Activated naive CD8-positive, alpha-beta T cell treated with anti-CD3 and anti-CD28 coated beads, Interleukin-2, amount 50 U/mL, for 24 hours (primary cell): ENCODE measurements around the gene SHD.
"Not testable (repeated sequence)": the region's sequence is repeated elsewhere in the genome, so short reads cannot be mapped to it uniquely, and the experiment has no call there.

ENCODE experiments used
- ATAC-seq: fragments of 150-1000 bp; cut with Tn5 transposase; one replicate; pipeline ENCODE4 v1.10.0; 2021
- DNase-seq: peaks from one replicate; pipeline ENCODE4 v3.0.0; 2021
- H3K27ac Mint-ChIP-seq: one replicate; pipeline ENCODE4 v1.8.0; 2021; ENCODE audit warnings: mild to moderate bottlenecking, mixed read lengths
- H3K27me3 Mint-ChIP-seq: one replicate; pipeline ENCODE4 v1.8.0; 2021; ENCODE audit warnings: mixed read lengths
- H3K36me3 Mint-ChIP-seq: one replicate; pipeline ENCODE4 v1.8.0; 2021; ENCODE audit warnings: low read depth, mixed read lengths
- H3K4me1 Mint-ChIP-seq: one replicate; pipeline ENCODE4 v1.8.0; 2021; ENCODE audit warnings: mixed read lengths
- H3K4me3 Mint-ChIP-seq: one replicate; pipeline ENCODE4 v1.8.0; 2021; ENCODE audit warnings: mild to moderate bottlenecking, moderate library complexity, mixed read lengths
- H3K9me3 Mint-ChIP-seq: one replicate; pipeline ENCODE4 v1.8.0; 2021; ENCODE audit warnings: mixed read lengths

SHD gene

DNA sequence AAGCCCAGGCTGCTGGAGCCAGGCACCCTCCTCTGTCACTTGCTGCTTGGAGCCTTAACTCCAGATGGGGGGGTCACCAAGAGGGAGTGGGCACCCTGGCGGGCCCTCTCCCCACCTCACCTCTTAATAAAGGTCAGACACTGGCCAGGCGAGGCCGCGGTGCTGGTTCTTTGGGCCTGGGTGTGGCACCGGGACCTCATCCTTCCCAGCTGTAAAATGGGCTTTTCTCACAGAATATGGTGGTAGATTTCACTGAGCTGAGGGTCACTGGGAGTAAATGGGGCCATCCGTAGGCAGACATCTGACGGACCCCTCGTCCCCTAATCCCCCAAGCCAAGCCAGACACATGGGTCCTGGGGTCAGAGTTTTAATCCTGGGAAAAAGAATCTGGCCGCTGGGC lies 44.6 kb downstream of the SHD start:
- H3K4me3 Mint-ChIP-seq, result no peak overlapping the region
- ATAC-seq, result no peak
- H3K27me3 Mint-ChIP-seq, result peaks cover 2% of the 10 kb centered on the region
- peaks cover 25% of the 10 kb centered on the region for H3K4me1 Mint-ChIP-seq
- peaks cover 15% of the 10 kb centered on the region for H3K9me3 Mint-ChIP-seq
- no peak for DNase-seq
- H3K36me3 Mint-ChIP-seq, result peaks cover 2% of the 10 kb centered on the region
- H3K27ac Mint-ChIP-seq, result no peak overlapping the region

DNA sequence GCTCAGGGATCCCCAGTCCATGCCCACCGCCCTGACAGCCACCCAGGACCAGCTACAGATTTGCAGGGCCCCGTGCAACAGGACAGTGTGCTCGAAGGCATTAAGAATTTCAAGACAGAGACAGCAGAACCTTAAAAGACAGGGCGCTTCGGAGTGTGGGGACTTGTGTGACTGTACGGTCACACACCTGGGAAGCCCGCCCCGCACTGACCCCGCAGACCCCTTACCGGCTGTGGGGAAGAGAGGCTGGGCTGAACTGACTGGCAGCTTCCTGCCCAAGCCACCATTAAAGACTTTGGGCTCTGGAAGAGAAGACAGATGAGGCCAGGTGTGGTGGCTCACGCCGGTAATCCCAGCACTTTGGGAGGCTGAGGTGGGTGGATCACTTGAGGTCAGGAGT lies 45.2 kb downstream of the SHD start:
- no peak overlapping the region for H3K27ac Mint-ChIP-seq
- H3K4me1 Mint-ChIP-seq, result peaks cover 27% of the 10 kb centered on the region
- H3K36me3 Mint-ChIP-seq, result peaks cover 2% of the 10 kb centered on the region
- ATAC-seq (no peak), DNase-seq (no peak)
- H3K9me3 Mint-ChIP-seq, result peaks cover 12% of the 10 kb centered on the region
- peaks cover 2% of the 10 kb centered on the region for H3K27me3 Mint-ChIP-seq
- H3K4me3 Mint-ChIP-seq, result no peak overlapping the region

DNA sequence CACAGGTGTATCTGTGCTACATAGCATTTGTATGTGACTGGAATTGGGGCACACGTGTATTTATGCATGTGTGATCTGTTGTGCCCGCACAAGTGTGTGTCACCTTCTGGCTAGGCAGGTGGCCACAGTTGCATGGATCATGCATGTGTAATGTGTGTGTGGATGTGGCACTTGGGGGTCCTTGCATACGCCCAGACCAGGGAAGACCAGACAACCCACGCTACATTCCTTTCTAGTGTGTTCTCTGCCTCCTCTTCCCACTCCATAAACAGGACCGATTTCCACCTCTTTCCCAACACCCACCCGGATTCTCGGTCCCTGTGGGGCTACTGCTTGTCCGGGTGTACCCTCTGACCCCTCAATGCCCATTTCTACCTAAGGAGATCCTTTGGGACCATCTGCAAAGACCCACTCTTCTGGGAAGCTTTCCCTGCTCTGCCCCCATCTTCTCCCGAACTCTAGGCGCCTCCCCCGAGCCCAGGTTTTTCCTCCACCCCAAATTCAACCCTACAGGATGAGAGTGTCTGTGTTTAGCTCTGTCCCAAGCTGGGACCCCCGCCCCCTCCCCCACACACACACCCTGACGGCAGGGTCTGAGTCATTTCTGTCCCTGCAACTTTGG lies 47.3 kb downstream of the SHD start:
- H3K27ac Mint-ChIP-seq, result no peak overlapping the region
- peaks cover 2% of the 10 kb centered on the region for H3K27me3 Mint-ChIP-seq
- H3K4me1 Mint-ChIP-seq, result peaks cover 32% of the 10 kb centered on the region
- no peaks in the 10 kb centered on the region for H3K9me3 Mint-ChIP-seq
- H3K36me3 Mint-ChIP-seq, result peaks cover 2% of the 10 kb centered on the region
- no peak for DNase-seq
- H3K4me3 Mint-ChIP-seq, result peak overlapping the region; percentile 8
- ATAC-seq, result no peak

DNA sequence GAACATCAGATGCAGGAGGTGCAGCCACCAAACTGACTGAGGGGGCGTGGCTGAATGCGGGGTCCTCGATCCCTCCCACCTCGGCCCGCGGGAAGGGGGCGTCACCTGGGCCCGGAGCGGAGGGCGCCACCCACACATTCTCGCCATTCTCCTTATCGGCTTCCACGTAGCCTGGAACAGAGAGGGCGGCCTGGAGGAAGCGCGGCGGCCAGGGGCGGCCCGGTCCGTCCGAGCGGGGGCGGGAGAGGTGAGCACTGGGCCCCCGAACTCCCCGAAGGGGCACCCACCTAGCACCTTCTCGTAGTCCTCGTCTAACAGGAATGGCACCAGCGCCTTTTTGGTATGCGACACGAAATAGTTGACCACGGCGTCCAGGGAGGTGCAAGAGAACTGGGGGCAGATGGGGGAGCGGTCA lies 47.8 kb downstream of the SHD start:
- DNase-seq (peak; percentile 37), ATAC-seq (no peak)
- H3K4me1 Mint-ChIP-seq, result peaks cover 32% of the 10 kb centered on the region
- peaks cover 2% of the 10 kb centered on the region for H3K36me3 Mint-ChIP-seq
- H3K27me3 Mint-ChIP-seq, result peaks cover 2% of the 10 kb centered on the region
- no peaks in the 10 kb centered on the region for H3K9me3 Mint-ChIP-seq
- peak overlapping the region; percentile 83 for H3K4me3 Mint-ChIP-seq
- no peak overlapping the region for H3K27ac Mint-ChIP-seq

DNA sequence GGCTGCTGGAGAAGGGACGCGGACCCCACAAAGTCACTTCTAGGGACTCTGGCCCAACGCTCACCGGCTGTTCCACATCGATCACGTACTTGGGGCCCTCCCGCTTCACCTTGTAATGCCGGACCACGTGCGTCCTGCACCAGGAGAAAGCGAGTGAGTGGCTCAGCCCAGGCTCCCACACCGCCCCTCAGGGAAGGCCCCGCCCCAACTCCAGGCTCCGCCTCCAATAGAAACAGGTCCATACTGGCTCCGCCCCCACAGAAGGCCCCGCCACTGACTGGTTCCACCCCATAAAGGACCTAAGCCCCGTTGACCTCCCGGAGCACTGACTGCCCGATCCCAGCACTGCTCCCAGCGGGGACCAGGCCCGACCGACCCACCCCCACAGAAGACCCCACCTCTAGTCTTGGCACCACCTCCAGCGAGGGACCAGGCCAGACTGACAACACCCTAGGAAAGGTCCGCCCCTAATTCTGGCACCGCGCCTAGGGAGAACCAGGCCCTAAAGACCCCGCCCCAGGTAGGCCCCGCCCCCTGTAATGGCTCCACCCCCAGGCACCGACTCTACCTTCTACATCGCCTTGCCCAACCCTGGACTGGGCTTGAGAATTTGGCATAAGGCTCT lies 48.3 kb downstream of the SHD start:
- Mint-ChIP-seq H3K36me3 (peaks cover 2% of the 10 kb centered on the region), H3K4me1 (peaks cover 32% of the 10 kb centered on the region), H3K27ac (no peak overlapping the region), H3K27me3 (peaks cover 2% of the 10 kb centered on the region), H3K4me3 (peak overlapping the region; percentile 83), H3K9me3 (no peaks in the 10 kb centered on the region)
- DNase-seq (peak; percentile 79), ATAC-seq (peak; percentile 7)

DNA sequence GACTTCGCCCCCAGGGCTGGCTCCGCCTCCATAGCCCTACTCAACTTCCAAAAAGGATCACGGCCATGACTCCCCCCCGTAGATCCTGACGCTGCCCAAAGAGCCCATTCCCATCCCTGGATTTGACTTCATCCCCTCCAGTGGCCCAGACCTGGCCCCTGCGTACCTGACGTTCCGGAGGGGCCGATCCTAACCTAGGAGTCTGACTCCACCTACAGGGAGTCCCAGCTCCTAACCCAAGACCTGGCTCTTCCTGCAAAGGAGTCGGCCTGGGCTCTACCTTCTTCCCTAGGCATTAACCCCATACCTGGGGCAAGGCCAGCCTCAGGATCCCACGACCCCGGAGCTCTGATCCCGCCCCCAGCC lies 48.8 kb downstream of the SHD start:
- peaks cover 2% of the 10 kb centered on the region for H3K36me3 Mint-ChIP-seq
- DNase-seq (no peak), ATAC-seq (peak; percentile 3)
- peaks cover 2% of the 10 kb centered on the region for H3K27me3 Mint-ChIP-seq
- H3K4me1 Mint-ChIP-seq, result peaks cover 32% of the 10 kb centered on the region
- peak overlapping the region; percentile 83 for H3K4me3 Mint-ChIP-seq
- no peak overlapping the region for H3K27ac Mint-ChIP-seq
- no peaks in the 10 kb centered on the region for H3K9me3 Mint-ChIP-seq

DNA sequence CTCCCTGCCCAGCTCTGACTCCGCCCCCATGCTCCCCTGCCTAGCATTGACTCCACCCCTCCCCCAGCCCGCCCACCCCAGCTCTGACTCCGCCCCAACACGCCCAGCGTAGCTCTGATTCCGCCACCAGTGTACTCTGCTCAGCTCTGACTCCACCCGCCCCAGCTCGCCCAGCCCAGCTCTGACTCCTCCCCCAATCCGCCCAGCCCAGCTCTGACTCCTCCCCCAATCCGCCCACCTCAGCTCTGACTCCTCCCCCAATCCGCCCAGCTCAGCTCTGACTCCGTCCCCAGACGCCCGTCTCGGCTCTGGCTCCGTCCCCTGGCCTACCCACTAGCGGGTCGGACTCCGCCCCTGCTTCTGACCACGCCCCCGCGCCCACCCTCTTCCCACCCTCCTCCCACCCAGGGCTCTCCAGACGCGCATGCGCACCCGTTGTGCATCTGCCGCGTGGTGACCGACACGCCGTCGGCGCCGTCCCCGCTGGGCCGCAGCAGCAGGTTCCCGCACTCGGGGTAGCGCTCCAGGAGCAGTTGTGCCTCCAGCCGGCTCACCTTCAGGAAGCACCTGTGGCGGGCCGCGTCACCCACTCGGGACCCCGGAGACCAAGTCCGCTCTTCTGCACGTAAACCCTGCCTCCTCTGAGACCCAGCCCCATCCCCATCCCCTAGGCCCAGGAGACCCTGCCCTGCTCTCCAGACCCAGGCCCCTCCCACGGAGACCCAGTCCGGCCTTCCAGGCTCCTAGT lies 49.4 kb downstream of the SHD start:
- peaks cover 2% of the 10 kb centered on the region for H3K27me3 Mint-ChIP-seq
- DNase-seq (peak; percentile 94), ATAC-seq (peak; percentile 89)
- peak overlapping the region; percentile 88 for H3K27ac Mint-ChIP-seq
- H3K36me3 Mint-ChIP-seq, result peaks cover 2% of the 10 kb centered on the region
- H3K4me1 Mint-ChIP-seq, result peaks cover 32% of the 10 kb centered on the region
- peak overlapping the region; percentile 83 for H3K4me3 Mint-ChIP-seq
- no peaks in the 10 kb centered on the region for H3K9me3 Mint-ChIP-seq

DNA sequence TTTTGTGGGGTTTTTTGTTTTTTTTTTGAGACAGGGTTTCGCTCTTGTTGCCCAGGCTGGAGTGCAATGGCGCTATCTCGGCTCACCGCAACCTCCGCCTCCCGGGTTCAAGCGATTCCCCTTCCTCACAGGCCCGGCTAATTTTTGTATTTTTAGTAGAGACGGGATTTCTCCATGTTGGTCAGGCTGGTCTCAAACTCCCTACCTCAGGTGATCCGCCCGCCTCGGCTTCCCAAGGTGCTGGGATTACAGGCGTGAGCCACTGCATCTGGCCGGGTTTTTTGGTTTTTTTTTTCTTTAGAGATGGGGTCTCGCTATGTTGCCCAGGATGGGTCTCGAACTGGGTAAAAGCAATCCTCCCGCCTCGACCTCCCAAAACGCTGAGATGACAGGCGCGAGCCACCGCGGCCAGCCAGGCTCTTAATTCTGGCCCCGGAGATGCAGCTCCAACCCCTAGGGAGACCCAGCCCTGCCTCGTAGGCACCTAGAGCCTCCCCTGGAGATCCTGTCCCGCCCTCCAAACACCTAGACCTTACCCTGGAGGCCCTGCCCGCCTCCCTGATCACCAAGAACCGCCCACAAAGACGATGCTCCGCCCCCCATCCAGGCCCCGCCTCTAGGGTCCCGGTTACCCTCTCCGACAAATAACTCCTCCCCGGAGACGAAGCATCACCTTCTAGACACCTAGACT lies 50.1 kb downstream of the SHD start:
- not testable (repeated sequence) for H3K9me3 Mint-ChIP-seq, H3K36me3 Mint-ChIP-seq, ATAC-seq, H3K27me3 Mint-ChIP-seq
- peak; percentile 68 for DNase-seq
- Mint-ChIP-seq H3K4me1 (peaks cover 32% of the 10 kb centered on the region), H3K4me3 (peak overlapping the region; percentile 83), H3K27ac (peak overlapping the region; percentile 88)

DNA sequence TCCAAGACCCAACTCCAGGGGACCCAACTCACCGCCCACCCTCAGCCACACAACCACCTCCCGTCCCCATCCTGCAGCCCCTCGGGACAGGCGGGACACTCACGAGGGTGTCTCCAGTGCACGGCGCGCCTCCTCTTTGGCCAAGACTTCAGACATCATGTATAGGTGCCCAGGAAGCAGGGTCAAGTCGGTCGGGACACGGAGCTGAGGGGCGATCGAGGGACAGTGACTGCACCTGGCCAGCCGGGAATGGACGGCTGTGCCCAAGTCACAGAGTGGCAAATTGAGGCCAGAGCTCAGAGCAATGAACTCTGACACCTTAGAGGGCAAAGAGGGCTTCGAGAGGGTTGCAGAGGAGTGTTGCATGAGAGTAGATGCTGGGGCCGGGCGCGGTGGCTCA lies 50.8 kb downstream of the SHD start:
- Mint-ChIP-seq H3K9me3 (peaks cover 6% of the 10 kb centered on the region), H3K4me3 (no peak overlapping the region), H3K36me3 (peaks cover 4% of the 10 kb centered on the region), H3K4me1 (peaks cover 32% of the 10 kb centered on the region), H3K27ac (no peak overlapping the region), H3K27me3 (peaks cover 2% of the 10 kb centered on the region)
- DNase-seq (no peak), ATAC-seq (no peak)

DNA sequence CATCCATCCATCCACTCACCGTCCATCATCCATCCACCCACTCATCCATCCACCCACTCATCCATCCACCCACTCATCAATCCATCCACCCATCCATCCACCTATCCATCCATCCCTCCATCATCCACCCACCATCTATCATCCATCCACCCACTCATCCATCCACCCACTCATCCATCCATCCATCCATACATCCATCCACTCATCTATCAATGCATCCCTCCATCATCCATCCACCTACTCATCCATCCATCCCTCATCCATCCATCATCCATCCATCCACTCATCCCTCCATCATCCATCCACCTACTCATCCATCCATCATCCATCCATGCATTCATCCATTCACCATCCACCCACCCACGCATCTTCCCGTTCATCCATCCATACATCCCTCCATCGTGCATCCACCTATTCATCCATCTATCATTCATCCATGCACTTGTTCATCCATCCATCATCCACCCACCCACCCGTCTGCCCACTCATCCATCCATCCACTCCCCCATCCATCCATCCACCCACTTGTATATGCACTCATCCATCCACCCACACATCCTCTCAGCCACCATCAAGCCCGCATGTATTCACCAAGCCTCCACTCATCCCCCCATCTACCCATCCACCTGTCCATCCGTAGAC lies 56.0 kb downstream of the SHD start:
- Mint-ChIP-seq H3K4me1 (peaks cover 18% of the 10 kb centered on the region), H3K27ac (peak overlapping the region; percentile 12), H3K27me3 (no peaks in the 10 kb centered on the region), H3K9me3 (peaks cover 15% of the 10 kb centered on the region), H3K4me3 (no peak overlapping the region), H3K36me3 (peaks cover 11% of the 10 kb centered on the region)
- ATAC-seq (no peak), DNase-seq (no peak)

DNA sequence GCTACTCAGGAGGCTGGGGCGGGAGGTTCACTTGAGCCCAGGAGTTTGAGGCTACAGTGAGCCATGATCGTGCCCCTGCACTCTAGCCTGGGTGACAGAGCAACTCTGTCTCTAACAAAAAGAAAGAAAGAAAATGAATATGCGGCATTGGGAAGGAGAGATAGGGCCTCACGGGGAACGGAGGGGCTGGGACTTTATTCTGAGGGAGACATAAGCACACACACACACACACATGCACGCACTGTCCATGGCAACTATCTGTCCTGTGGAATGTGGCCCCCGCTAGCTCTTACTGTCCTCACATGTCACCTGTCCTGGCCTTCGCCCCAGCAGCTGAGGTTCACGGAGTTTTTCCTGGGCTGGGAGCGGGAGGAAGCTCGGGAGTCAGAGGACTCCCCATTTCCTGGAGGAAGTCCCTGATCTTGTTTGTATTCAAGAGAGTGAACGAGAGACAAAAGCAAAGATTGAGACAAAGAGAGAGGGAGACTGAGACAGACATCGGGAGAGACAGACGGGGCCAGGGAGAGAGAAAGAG lies 58.9 kb downstream of the SHD start:
- H3K4me3 Mint-ChIP-seq, result peak overlapping the region; percentile 91
- peaks cover 10% of the 10 kb centered on the region for H3K36me3 Mint-ChIP-seq
- ATAC-seq, result no peak
- peaks cover 2% of the 10 kb centered on the region for H3K27me3 Mint-ChIP-seq
- peaks cover 15% of the 10 kb centered on the region for H3K9me3 Mint-ChIP-seq
- no peak for DNase-seq
- H3K4me1 Mint-ChIP-seq, result peaks cover 23% of the 10 kb centered on the region
- peak overlapping the region; percentile 97 for H3K27ac Mint-ChIP-seq

DNA sequence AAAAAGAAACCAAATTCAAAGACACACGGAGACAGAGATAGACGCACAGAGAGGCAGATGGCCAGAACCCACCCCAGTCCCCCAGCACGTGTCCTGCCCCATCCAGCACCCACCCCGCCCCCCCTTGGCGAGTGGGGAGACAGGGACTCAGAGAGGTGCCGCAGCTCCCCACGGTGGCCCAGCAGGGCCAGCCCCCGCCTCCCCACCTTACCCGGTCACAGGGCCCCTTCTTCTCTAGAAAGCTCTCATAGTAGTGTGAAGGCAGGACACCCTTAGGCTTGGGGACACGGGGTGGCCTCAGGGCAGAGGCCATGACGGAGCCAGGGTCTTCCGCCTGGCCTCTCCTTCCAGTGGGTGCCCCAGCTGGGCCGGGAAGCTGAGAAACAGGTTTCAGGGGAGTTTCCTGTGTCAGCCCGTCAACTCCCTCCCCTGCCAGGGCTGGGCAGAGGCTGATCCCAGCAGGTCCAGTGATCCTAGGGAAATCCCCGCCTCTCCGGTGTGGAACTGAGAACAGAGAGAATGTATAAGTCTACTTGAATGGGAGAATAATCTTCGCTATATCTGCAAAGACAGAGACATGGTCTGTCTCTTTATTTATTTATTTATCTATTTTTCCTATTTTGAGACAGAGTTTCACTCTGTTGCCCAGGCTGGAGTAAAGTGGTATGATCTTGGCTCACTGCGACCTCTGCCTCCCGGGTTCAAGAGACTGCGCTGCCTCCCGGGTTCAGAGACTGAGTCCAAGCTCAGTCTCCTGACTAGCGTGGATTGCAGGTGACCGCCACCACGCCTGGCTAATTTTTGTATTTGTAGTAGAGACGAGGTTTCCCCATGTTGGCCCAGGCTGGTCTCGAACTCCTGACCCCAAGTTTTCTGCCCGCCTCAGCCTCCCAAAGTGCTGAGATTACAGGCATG lies 59.6 kb downstream of the SHD start, which contains the start of gene STAP2:
TSS of gene STAP2 (minus strand) at position 387 of the 915 bp plus-strand sequence. CDS start at position 313, 74 bp downstream.
- peak; percentile 53 for DNase-seq
- H3K4me3 Mint-ChIP-seq, result peak within 1 kb of the TSS; percentile 91
- H3K4me1 Mint-ChIP-seq, result peaks cover 27% of the 10 kb centered on the region
- H3K36me3 Mint-ChIP-seq, result peaks cover 10% of the 10 kb centered on the region
- peak within 1 kb of the TSS; percentile 97 for H3K27ac Mint-ChIP-seq
- H3K9me3 Mint-ChIP-seq, result peaks cover 15% of the 10 kb centered on the region
- ATAC-seq, result no peak
- peaks cover 2% of the 10 kb centered on the region for H3K27me3 Mint-ChIP-seq
